Right ventricle myocardium inferior (tissue), 1 donor: Measurements from ENCODE around the gene B4GALNT2. TPM values are rescaled to one million over a fixed set of nuclear protein-coding genes. Genes with fewer than 3 reads are reported as not detected.
"Not testable (repeated sequence)": the region's sequence is repeated elsewhere in the genome, so short reads cannot be mapped to it uniquely, and the experiment has no call there.

Experiments used
- ATAC-seq: fragments of 200-7000 bp; cut with Tn5 transposase; one replicate; pipeline ENCODE4 v1.9.1; 2020; ENCODE audit warnings: mild to moderate bottlenecking, moderate library complexity
- DNase-seq: peaks from one replicate; pipeline ENCODE4 v3.0.0; 2021; ENCODE audit errors: missing footprints
- intact Hi-C: fragments of 100-400 bp; cut with DNase I; formaldehyde crosslinking; loops from one replicate; pipeline ENCODE4 v1.11.0; 2022
- total RNA-seq: library from RNA; stranded (reverse); fragmentation: NEBNext Ultra II Directional; extraction: Animal tissue kit (Norgen Biotek cat#: 25700); gene quantifications from one replicate; pipeline ENCODE4 v1.2.1, GENCODE V29; 2021
- donor health status: DM: no; HTN: yes; CAD: no; lungs with severe emphysema.

The B4GALNT2 gene
- total RNA-seq, 1 donor from 2014 or later = not detected

- no peak for DNase-seq
- intact Hi-C loops = no loop called here
- no peak for ATAC-seq
These were observed 17.9 kb upstream of the B4GALNT2 start for GRCh38 chr17:49114703-49115102.

DNA sequence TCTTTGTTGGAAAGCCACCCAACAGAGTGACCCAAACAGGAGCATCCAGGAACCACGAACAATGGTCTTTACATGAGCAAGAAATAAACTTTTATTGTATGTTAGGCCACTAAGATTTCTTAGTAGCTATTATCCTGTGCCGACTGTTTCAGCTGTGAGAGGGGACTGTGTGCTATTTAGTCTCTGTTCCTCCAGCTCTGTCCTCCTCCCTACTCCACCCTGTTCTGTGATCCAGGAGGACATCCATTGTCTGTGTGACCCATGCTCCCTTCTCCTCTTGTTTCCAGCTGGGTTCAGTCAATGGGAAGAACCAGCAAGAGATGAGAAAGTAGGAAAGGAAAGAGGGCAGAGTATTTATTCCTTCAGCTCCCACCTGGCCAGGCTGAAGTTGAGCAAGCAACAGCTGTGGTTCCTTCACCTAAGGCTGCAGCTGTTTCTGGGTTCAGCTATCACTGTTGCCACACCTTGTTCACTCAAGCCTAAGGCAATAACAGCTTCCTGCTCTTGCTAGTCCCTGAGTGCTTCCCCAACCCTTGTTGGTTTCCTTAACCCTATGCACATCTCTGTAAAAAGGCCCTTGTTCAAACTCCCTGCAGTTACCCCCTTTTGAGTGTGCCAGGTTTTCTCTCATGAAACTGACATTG is 14.9 kb upstream of the B4GALNT2 start:
- DNase-seq (no peak), ATAC-seq (no peak)
- intact Hi-C loops = no loop called here

GRCh38 chr17:49120166-49120565 is 12.4 kb upstream of the B4GALNT2 start:
- no peak for ATAC-seq
- no peak for DNase-seq
- intact Hi-C loops = no loop called here

DNA sequence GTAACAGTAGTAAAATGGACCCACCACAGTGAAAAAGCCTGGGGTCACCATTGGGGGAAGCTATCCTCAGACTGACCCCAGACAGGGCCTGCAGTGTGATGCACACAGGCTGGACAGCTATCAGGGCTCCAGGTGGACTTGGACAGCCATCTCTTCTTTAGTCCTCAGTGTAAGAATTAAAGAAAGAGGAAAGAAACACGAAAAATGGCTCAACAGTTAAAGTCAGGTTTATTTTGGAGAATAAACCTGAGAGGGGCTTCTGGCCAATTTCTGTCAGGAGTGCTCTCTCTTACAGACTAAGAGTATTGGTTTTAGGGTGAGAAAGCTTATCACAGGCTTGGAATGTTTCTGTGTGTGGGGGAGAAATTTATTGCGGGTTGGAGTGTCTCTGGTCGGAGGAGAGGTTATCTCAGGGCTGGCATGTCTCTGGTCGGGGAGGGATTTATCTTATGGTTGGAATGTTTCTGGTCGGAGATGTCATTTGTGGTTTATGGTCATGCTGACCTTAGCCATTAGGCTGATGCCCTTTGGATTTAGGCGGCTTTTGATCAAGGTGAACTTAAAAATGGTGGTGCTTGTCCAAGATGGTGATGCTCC is 10.8 kb upstream of the B4GALNT2 start:
- DNase-seq (no peak), ATAC-seq (no peak)
- intact Hi-C loops = no loop called here

GRCh38 chr17:49122566-49122965 is 10.0 kb upstream of the B4GALNT2 start:
- intact Hi-C loops = no loop called here
- DNase-seq (no peak), ATAC-seq (no peak)

DNA sequence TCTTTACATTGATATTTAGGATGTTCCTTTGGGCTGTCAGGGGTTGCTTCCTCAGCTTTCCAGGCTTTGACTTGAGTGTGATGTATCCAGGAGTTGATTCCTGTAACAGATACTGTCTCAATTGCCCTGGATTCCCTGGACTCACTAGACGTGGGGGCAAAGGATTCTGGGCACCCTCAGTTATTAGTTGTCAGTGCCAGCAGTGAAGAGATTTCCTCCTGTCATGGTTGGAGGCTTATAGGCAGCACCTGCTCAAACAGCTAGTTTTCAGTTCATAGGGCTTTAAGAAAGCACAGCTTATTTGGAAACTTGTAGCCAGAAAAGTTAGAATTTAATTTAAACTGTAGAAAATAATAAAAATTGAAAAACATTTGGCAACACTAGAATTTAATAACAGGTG is 9.5 kb upstream of the B4GALNT2 start:
- DNase-seq (no peak), ATAC-seq (no peak)
- intact Hi-C loops = no loop called here

DNA sequence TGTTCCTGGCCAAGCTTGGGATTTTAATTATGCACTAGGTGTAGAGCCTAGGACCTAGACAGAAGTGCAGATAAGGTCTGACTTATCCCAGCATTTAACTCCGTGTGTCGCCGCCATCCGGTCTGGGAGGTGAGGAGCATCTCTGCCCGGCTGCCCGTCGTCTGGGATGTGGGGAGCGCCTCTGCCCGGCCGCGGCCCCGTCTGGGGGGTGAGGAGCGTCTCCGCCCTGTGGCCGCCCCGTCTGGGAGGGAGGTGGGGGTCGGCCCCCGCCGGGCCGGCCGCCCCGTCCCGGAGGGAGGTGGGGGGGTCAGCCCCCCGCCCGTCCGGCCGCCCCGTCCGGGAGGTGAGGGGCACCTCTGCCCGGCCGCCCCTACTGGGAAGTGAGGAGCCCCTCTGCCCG is 7.1 kb upstream of the B4GALNT2 start:
- intact Hi-C loops = no loop called here
- DNase-seq = no peak
- ATAC-seq = no peak

- ATAC-seq, intact Hi-C loops: not testable (repeated sequence)
These were observed 6.2 kb upstream of the B4GALNT2 start for GRCh38 chr17:49126183-49126859.

GRCh38 chr17:49129359-49129950 is 3.1 kb upstream of the B4GALNT2 start:
- ATAC-seq, DNase-seq, intact Hi-C loops: not testable (repeated sequence)

More at GRCh38 chr17:49126183-49126859, 6.2 kb upstream of the B4GALNT2 start:
- DNase-seq = not testable (repeated sequence)

- ATAC-seq (no peak), DNase-seq (no peak)
- intact Hi-C loops = no loop called here
These were observed 1.7 kb upstream of the B4GALNT2 start for GRCh38 chr17:49130891-49131290.

DNA sequence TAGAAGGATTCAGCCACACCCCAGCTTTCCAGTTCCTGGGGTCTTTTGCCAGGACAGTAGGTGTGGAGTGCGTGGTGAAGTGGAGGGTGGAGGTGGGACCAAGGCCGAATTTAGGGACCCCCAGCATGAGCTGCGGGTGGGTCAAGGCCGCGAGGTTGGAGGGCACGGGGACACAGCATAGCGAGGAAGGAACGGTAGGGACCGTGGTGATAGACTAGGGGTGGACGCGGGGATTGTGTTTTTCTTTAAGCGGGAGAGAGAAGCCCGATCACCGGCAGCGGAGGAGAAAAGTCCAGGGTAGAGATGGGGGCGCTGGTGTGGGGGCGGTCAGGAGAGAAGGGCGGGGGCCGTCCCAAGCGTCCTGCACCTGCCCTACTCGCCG is 261 bp upstream of the B4GALNT2 start:
- intact Hi-C loops = no loop called here
- DNase-seq (no peak), ATAC-seq (no peak)

DNA sequence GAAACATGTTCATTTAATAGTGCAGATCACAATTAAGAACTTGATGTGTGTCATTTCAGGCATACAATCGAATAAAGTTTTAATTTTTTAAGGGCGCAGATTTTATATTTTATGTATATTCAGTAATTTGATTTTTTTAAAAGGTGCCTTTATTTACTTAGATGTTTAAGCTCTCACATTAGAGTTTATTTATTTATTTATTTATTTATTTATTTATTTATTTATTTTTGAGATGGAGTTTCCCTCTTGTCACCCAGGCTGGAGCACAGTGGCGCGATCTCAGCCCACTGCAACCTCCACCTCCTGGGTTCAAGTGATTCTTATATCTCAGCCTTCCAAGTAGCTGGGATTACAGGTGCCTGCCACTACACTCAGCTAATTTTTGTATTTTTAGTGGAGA is 3.8 kb downstream of the B4GALNT2 start:
- no peak for DNase-seq
- intact Hi-C loops = no loop called here
- ATAC-seq = no peak

GRCh38 chr17:49145654-49146053 is 13.1 kb downstream of the B4GALNT2 start:
- intact Hi-C loops, ATAC-seq, DNase-seq: not testable (repeated sequence)

- ATAC-seq (no peak), DNase-seq (no peak)
- intact Hi-C loops = no loop called here
These were observed 14.2 kb downstream of the B4GALNT2 start for GRCh38 chr17:49146620-49147306.

DNA sequence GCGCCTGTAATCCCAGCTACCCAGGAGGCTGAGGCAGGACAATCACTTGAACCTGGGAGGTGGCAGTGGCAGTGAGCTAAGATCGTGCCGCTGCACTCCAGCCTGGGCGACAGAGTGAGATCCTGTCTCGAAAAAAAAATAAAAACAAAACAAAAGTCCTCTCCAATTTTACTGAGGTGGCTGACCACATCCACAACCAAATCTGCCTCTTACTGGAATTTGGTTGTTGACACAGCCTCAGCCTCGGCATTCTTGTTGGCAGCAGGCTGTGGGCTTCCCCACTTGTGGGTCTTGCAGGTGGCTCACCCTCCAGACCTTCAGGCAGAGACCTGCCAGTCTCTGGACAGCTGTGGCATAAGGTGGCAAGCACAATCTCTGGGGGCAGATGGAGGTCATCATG is 15.6 kb downstream of the B4GALNT2 start:
- intact Hi-C loops = no loop called here
- DNase-seq = no peak
- ATAC-seq = no peak

DNA sequence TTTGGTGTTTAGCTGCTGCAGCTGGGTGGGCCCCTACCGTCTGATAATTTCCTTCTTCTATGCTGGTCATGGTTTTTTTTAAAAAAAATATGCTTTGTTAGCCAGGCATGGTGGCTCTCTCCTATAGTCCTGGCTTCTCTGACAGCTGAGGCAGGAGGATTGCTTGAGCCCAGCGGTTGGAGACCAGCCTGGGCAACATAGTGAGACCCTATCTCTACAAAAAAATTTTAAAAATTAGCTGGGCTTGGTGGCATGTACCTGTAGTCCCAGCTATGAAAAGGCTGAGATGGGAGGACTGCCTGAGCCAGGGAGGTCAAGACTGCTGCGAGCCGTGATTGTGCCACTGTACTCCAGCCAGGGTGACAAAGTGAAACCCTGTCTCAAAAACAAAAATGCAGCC is 19.4 kb downstream of the B4GALNT2 start:
- intact Hi-C loops = no loop called here
- DNase-seq (no peak), ATAC-seq (no peak)

DNA sequence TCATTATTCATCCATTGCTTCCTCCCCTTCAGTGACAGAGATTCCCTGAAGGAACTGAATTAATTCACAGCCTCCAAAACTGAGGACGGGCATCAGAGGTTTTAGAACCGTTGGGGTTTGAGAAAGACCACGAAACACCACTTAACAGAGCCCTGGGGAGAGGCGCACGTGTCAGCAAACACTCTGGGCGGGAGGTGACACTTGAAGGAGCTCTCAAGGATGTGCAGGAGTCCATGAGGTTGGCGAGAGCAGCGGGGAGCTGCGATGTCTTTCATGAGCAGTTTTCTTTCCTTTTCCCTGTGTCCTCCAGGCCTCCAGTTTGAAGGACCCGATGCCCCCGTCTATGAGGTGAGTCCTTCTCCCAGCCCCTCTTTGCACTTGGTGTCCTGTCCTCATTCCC is 23.7 kb downstream of the B4GALNT2 start:
- intact Hi-C loops = no loop called here
- ATAC-seq (no peak), DNase-seq (no peak)

GRCh38 chr17:49157784-49158183 is 25.2 kb downstream of the B4GALNT2 start:
- intact Hi-C loops = no loop called here
- DNase-seq = no peak
- no peak for ATAC-seq

DNA sequence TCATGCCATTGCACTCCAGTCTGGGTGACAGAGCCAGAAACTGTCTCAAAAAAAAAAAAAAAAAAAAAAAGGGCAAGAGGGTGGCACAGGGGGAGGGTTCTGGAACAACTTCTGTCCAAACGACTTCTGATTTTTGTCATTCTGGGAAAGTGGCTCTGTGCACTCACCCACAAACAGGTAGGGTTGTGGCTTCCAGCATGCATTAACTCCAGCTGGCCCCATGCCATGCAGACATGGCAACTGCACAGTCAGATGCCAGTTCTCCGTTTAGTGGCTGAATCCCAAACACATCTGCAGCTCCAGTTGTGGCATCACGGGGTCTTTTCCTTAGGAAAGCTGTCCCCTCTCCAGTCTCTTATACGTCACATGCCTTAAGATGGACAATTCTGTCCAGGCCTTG is 30.3 kb downstream of the B4GALNT2 start:
- no peak for DNase-seq
- intact Hi-C loops = no loop called here
- ATAC-seq = no peak
